IMR-90 (cell line): ENCODE measurements around the gene NOTCH2NLA. TPM values are rescaled to one million over a fixed set of nuclear protein-coding genes. Genes with fewer than 3 reads are reported as not detected.
"Not testable (repeated sequence)": the region's sequence is repeated elsewhere in the genome, so short reads cannot be mapped to it uniquely, and the experiment has no call there.

Experiments used
- ATAC-seq: fragments of 200-7000 bp; cut with Tn5 transposase; 2 replicates; pipeline ENCODE4 v1.9.1; 2020; ENCODE audit warnings: low read depth, mild to moderate bottlenecking, moderate library complexity
- BruUV-seq: library from RNA; stranded (reverse); fragments of 400-500 nt; replicated peaks from 2 replicates; lab custom pipeline; 2021; lab: Mats Ljungman, UMichigan
- CTCF ChIA-PET: fragments of 300-600 bp; formaldehyde crosslinking; extraction: SDS; loops from one replicate; lab custom pipeline; 2021; ENCODE audit warnings: antibody characterized with exemption; lab: Yijun Ruan, JAX
- POLR2A ChIA-PET: fragments of 300-600 bp; sonication (Branson Sonifier 250); formaldehyde crosslinking; loops from one replicate; lab custom pipeline; 2022; ENCODE audit warnings: antibody characterized with exemption; ENCODE audit not compliant: unreplicated experiment; lab: Charles Lee
- DNase-seq: peaks from one replicate; pipeline ENCODE4 v3.0.0; 2013
- H2AFZ ChIP-seq: replicated peaks from 2 replicates; pipeline ENCODE3; 2013; ENCODE audit warnings: low read length, mild to moderate bottlenecking; ENCODE audit not compliant: poor library complexity
- H2AK5ac ChIP-seq: 2 replicates; pipeline ENCODE4 v1.6.1; 2013; ENCODE audit warnings: low read depth, low read length, inconsistent platforms
- H2AK9ac ChIP-seq: replicated peaks from 2 replicates; pipeline ENCODE3; 2013; ENCODE audit warnings: mild to moderate bottlenecking, low read depth, low read length, moderate library complexity; ENCODE audit not compliant: poor library complexity
- H2BK120ac ChIP-seq: 2 replicates; pipeline ENCODE4 v1.6.1; 2013; ENCODE audit warnings: low read depth, low read length, inconsistent platforms
- H2BK15ac ChIP-seq: 3 replicates; pipeline ENCODE4 v1.6.1; 2013; ENCODE audit warnings: low read depth, low read length, inconsistent platforms
- H2BK20ac ChIP-seq: 2 replicates; pipeline ENCODE4 v1.6.1; 2013; ENCODE audit warnings: low read depth, mild to moderate bottlenecking, inconsistent platforms, low read length, moderate library complexity
- H2BK5ac ChIP-seq: 2 replicates; pipeline ENCODE4 v1.6.1; 2013; ENCODE audit warnings: mild to moderate bottlenecking, low read depth, low read length, inconsistent platforms; ENCODE audit not compliant: poor library complexity, severe bottlenecking
- H3K14ac ChIP-seq: replicated peaks from 2 replicates; pipeline ENCODE4 v1.6.1; 2013; ENCODE audit warnings: low read depth, low read length, inconsistent platforms
- H3K18ac ChIP-seq: 2 replicates; pipeline ENCODE4 v1.6.1; 2013; ENCODE audit warnings: low read depth, low read length, control low read depth
- H3K23ac ChIP-seq: 2 replicates; pipeline ENCODE4 v1.6.1; 2013; ENCODE audit warnings: low read depth, low read length, inconsistent platforms
- H3K27ac ChIP-seq: 2 replicates; pipeline ENCODE4 v1.5.1; 2013; ENCODE audit warnings: mild to moderate bottlenecking, control low read depth, low read length; ENCODE audit not compliant: insufficient read depth
- H3K27me3 ChIP-seq: 2 replicates; pipeline ENCODE4 v1.6.1; 2013; ENCODE audit warnings: low read length; ENCODE audit not compliant: control insufficient read depth, insufficient read depth
- H3K36me3 ChIP-seq: 2 replicates; pipeline ENCODE4 v1.6.1; 2013; ENCODE audit warnings: low read length, mixed read lengths; ENCODE audit not compliant: control insufficient read depth, insufficient read depth
- H3K4ac ChIP-seq: 2 replicates; pipeline ENCODE4 v1.6.1; 2013; ENCODE audit warnings: low read depth, low read length, inconsistent platforms
- H3K4me1 ChIP-seq: 2 replicates; pipeline ENCODE4 v1.6.1; 2013; ENCODE audit warnings: low read length, mixed read lengths; ENCODE audit not compliant: control insufficient read depth, insufficient read depth
- H3K4me2 ChIP-seq: 2 replicates; pipeline ENCODE4 v1.6.1; 2013; ENCODE audit warnings: low read depth, mild to moderate bottlenecking, control low read depth, low read length, moderate library complexity
- H3K4me3 ChIP-seq: 2 replicates; pipeline ENCODE4 v1.5.1; 2013; ENCODE audit warnings: low read depth, mild to moderate bottlenecking, control low read depth, low read length, moderate library complexity; ENCODE audit not compliant: insufficient read depth
- H3K56ac ChIP-seq: 2 replicates; pipeline ENCODE4 v1.6.1; 2013; ENCODE audit warnings: low read length, inconsistent platforms; ENCODE audit not compliant: insufficient read depth; ENCODE audit errors: extremely low read depth
- H3K79me1 ChIP-seq, 2 experiments: 2 replicates each; pipeline ENCODE4 v1.6.1; 2013; ENCODE audit warnings: low read length in 2 of 2, inconsistent platforms in 1 of 2, low read depth in 1 of 2
- H3K9ac ChIP-seq: 2 replicates; pipeline ENCODE4 v1.6.1; 2013; ENCODE audit warnings: low read depth, low read length, control low read depth
- H3K9me1 ChIP-seq: 2 replicates; pipeline ENCODE4 v1.6.1; 2013; ENCODE audit warnings: low read length, inconsistent platforms; ENCODE audit not compliant: insufficient read depth
- H3K9me3 ChIP-seq: 2 replicates; pipeline ENCODE4 v1.6.1; 2013; ENCODE audit warnings: low read length; ENCODE audit not compliant: control insufficient read depth, insufficient read depth
- H4K20me1 ChIP-seq: 2 replicates; pipeline ENCODE4 v1.6.1; 2013; ENCODE audit warnings: low read length, inconsistent platforms; ENCODE audit not compliant: insufficient read depth
- H4K5ac ChIP-seq: 2 replicates; pipeline ENCODE4 v1.6.1; 2013; ENCODE audit warnings: mild to moderate bottlenecking, low read depth, low read length, control low read depth
- H4K8ac ChIP-seq, 2 experiments: 2 replicates each; pipeline ENCODE4 v1.6.1; 2013; ENCODE audit warnings: low read depth in 2 of 2, low read length in 2 of 2, control low read depth in 1 of 2, inconsistent platforms in 1 of 2
- H4K91ac ChIP-seq: 2 replicates; pipeline ENCODE4 v1.6.1; 2013; ENCODE audit warnings: low read depth, low read length, inconsistent platforms; ENCODE audit not compliant: insufficient read depth
- WGBS, 2 experiments: methylation state at CpG; one replicate each; pipeline versions ENCODE4 v1.1.5 to v1.1.7; 2013; ENCODE audit warnings: missing lambda C conversion rate in 2 of 2; ENCODE audit not compliant: insufficient read length in 1 of 2; ENCODE audit errors: extremely low coverage in 2 of 2; 5-methylcytosine and 5-hydroxymethylcytosine counted together
- dilution Hi-C: fragments of 300-500 bp; cut with HindIII; formaldehyde crosslinking; loops from one replicate; pipeline ENCODE4 v1.14.3; 2018; ENCODE audit warnings: low sequenced_read_pairs; ENCODE audit not compliant: unreplicated experiment
- in situ Hi-C: fragments of 300-500 bp; cut with MboI; formaldehyde crosslinking; loops from 3 replicates; pipeline ENCODE4 v1.14.3; 2019; ENCODE audit warnings: low sequenced_read_pairs, inconsistent platforms, mixed read lengths
- intact Hi-C: fragments of 100-400 bp; cut with micrococcal nuclease; formaldehyde crosslinking; loops from 2 replicates; pipeline ENCODE4 v1.10.0; 2022
- polyA plus RNA-seq, 3 experiments: library from polyadenylated mRNA; depleted of rRNA; stranded (reverse); fragments of >200 nt; gene quantifications; 2 replicates each; pipeline ENCODE4 v1.2.3, GENCODE V29; 2012; ENCODE audit warnings: low replicate concordance in 1 of 3
- total RNA-seq: library from RNA; depleted of rRNA; stranded (reverse); fragments of >200 nt; gene quantifications from 2 replicates; pipeline ENCODE4 v1.2.3, GENCODE V29; 2012; rRNA removed

Gene NOTCH2NLA
- total and polyA plus RNA-seq, 2 of the 4 experiments (the other 2 are of a cell fraction), result 23.6 to 55.4 TPM

- H2BK120ac ChIP-seq, H2AK5ac ChIP-seq, H2BK5ac ChIP-seq, H3K4me1 ChIP-seq, H3K27me3 ChIP-seq, H3K9ac ChIP-seq, in situ Hi-C loops, H4K20me1 ChIP-seq, H3K18ac ChIP-seq, H4K91ac ChIP-seq, dilution Hi-C loops, H3K23ac ChIP-seq, H3K56ac ChIP-seq, H3K4ac ChIP-seq, H2BK15ac ChIP-seq, CTCF ChIA-PET, H3K4me3 ChIP-seq, H3K36me3 ChIP-seq, DNase-seq, H3K79me1 ChIP-seq, ATAC-seq, H2AK9ac ChIP-seq, BruUV-seq, intact Hi-C loops, H4K5ac ChIP-seq, H2BK20ac ChIP-seq, H3K9me3 ChIP-seq, POLR2A ChIA-PET, H3K14ac ChIP-seq, H4K8ac ChIP-seq, H3K4me2 ChIP-seq, H3K9me1 ChIP-seq, H2AFZ ChIP-seq, H3K27ac ChIP-seq: not testable (repeated sequence)
- no CpG with 5 or more reads among the region's 7 CpGs for WGBS, 2 experiments
Observed at GRCh38 chr1:146144465-146144864, 84.4 kb downstream of the NOTCH2NLA start, which contains the start of gene NBPF10. Gene NBPF10 (minus strand): TSS chr1:146144804. CDS start chr1:146144769, 35 bp downstream.

Other genes starting within 250 kb of the NOTCH2NLA start
- gene TXNIP, start 232.4 kb downstream of the NOTCH2NLA start, total RNA-seq, result 60.0 and 77.2 TPM in 2 replicates
- gene TXNIP, start 232.4 kb downstream of the NOTCH2NLA start, polyA plus RNA-seq (2012; rRNA removed), result 21.8 and 36.4 TPM in 2 replicates
- gene HJV, start 207.3 kb downstream of the NOTCH2NLA start, total RNA-seq, result not detected in 2 replicates
- not detected in 2 replicates for gene HJV, start 207.3 kb downstream of the NOTCH2NLA start, polyA plus RNA-seq (2012; rRNA removed)
- 1.1 and 1.4 TPM in 2 replicates for gene NBPF10, start 84.2 kb downstream of the NOTCH2NLA start, total RNA-seq
- gene NBPF10, start 84.2 kb downstream of the NOTCH2NLA start, polyA plus RNA-seq (2012; rRNA removed), result 0.86 and 0.91 TPM in 2 replicates